Hematopoietic multipotent progenitor cell treated with erythropoietin and hydrocortisone succinate and interleukin-3 and kit ligand, for 4 days (in vitro differentiated cells): ENCODE measurements around the gene ARHGEF17.
"Not testable (repeated sequence)": the region's sequence is repeated elsewhere in the genome, so short reads cannot be mapped to it uniquely, and the experiment has no call there.

Experiments used
- DNase-seq: peaks from one replicate; pipeline ENCODE4 v3.0.0-alpha.2; 2015

Gene ARHGEF17

DNA sequence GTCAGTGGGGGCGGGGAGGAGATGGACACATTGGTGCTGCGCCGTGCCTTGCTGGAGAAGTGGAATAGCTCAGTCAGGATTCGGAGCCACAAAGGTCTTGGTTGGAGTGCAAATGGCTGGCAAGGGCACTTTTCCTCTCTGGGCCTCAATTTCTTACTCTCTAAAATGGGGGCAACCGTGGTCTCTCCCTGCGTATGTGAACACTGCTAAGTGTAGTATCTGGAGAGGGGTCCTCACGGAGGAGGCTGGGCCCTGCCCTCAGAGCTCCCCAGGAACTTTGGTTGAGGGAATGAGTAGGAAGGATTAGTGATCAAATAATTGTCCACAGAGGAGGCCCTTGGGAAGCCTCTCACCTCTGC, 35.4 kb upstream of the ARHGEF17 start:
- DNase-seq: no peak

DNA sequence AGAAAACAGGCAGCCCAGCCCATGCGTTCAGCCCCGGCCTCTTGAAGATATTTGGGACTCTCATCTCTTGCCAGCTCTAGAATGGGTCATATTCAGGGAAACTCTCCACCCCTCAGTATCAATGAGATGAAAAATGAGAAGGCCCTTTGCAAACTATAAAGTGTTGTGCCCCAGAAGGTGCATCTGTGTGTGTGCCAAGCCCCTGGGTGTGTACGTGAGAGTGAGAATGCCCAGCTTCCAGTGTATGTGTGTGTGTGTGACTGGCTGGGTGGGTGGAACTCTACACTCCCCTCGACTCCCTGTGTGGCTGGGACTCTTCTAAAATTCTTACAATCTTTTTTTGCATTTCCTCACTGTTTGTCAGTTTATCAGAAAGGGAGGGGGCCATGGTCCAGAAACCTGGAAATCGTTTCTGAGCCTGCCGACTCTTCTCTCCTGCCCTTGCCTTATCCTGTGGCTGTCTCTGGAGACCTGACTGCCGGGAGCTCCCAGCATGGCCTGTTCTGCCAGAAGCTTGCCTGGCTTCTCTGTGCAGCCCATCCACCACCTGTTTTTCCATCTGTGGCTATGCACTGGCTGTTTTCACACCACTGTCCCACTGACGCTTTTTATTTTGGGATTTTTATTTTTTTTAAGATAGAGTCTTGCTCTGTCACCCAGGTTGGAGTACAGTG, 34.7 kb upstream of the ARHGEF17 start:
- DNase-seq: no peak

DNA sequence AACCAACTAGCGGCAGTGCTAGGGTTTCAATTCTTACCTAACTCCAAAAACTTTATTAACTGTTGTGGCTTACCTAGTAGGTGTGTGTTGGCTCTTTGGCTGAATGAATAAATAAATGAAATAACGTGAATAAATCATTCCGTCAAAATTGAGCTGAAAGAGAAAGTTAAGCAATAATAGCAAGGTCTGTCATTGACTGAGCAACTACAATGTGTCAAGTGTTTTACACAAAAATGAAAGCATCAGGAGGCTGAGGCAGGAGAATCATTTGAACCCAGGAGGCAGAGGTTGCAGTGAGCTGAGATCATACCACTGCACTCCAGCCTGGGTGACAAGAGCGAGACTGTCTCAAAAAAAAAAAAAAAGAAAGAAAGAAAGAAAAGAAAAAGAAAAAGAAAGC, 33.9 kb upstream of the ARHGEF17 start:
- DNase-seq: not testable (repeated sequence)

DNA sequence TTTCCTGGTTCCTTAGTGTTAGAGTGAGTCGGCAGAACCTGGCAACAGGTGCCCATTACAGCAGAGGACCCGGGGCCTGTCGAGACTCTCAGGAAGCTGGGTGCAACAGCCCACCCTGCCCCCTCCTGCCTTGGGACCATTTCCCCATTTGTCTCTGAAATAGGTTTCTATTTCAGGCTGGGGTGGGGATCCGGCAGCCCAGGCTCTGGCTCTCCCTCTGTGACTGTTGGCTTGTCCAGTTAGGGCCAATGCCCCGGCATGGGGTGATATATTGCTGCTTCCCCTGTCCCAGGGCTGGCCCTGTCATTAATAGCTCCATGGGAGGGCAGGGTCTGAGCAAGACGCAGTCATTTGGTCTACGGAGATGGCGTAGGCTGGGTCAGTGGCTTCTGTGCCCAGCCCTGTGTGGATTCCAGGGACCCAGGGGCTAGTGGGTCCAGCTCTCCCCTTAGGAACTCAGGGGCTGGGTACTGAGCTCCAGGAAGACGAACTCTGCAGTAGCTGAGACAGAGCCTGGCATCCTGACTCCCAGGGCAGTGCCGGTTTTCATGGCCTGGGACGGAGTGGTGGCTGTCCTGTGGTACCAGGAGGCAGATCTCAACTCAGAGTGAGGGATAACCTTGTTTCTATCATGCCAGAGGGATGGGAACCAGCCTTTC, 33.2 kb upstream of the ARHGEF17 start:
- no peak for DNase-seq

DNA sequence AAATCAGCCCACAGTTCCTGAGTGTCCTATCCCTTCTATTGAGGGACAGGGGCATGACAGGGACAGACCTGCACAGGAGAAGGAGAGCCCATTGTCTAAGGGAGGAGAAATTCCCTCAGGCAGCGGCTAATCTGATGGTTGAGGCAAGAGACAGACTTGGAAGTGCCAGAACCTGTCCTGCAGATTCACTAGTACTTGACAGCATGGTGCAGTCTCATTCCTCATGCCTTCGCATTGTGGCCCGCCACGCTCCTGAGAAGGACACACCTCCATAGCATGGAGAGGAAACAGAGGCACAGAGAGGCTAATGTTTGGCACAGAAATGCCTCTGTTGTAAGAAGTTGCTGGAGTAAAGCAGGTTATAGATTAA, 32.7 kb upstream of the ARHGEF17 start:
- DNase-seq: no peak

DNA sequence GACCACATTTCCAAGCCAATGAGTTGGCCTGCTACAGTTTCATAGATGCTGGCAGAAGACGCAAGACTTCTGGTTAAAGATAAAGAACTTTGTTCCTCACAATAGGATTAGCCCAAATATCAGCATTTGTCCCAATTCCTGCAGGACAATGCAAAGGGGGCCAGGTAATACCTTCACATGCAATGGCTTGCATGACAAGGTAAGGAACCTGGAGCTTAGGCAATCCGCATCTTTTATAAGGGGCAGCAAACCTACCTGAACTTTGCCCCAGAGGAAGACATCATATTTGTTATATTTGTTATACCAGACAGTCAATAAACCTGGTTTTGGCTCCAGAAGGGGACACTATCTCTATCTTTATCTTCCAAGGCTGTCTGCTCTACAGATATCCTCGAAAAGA, 30.6 kb upstream of the ARHGEF17 start:
- DNase-seq: no peak

DNA sequence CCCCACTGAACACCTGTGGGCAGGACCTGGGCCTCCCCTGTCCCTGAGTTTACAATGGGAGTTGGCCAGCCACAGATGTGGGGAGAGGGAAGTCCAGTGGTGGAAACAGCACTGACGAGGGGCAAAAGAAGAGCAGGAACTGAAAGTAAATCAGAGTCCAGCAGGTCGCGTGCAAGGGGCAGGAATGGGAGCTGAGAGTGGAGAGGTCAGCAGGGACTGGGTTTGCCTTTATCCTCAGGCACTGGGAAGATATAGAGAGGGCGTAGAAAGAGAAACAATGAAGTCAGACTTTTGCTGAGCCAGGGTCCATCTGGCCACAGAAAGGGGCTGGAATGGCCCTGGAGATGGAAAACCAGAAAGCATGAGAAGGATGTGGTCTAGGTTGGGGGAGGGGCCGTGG, 27.4 kb upstream of the ARHGEF17 start:
- no peak for DNase-seq

DNA sequence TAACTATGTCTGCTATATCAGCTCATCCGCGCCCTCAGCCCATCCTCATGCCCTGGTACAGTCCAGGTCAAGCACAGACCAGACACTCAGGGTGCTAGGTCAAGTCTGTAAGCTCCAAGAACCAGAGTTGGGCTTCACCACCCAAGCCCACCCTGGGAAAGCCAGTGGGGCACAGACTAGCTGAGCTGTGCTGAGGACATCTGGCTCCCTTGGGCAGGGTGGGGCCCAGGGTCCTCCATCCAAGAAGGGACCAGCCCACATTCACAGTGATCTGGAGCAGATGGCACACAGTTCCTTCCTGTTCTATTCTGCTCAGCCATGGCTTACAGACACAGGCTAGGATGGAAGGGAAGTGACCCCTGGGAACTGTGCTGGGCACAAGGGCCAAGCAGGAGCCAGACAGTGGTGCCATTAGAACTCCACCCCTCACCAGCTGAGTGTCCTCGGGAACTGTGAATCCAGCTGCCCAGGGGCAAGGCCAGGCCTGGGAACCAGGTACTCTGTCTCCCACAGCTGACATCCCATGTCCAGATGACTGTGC, 26.8 kb upstream of the ARHGEF17 start:
- DNase-seq: peak; percentile 25

DNA sequence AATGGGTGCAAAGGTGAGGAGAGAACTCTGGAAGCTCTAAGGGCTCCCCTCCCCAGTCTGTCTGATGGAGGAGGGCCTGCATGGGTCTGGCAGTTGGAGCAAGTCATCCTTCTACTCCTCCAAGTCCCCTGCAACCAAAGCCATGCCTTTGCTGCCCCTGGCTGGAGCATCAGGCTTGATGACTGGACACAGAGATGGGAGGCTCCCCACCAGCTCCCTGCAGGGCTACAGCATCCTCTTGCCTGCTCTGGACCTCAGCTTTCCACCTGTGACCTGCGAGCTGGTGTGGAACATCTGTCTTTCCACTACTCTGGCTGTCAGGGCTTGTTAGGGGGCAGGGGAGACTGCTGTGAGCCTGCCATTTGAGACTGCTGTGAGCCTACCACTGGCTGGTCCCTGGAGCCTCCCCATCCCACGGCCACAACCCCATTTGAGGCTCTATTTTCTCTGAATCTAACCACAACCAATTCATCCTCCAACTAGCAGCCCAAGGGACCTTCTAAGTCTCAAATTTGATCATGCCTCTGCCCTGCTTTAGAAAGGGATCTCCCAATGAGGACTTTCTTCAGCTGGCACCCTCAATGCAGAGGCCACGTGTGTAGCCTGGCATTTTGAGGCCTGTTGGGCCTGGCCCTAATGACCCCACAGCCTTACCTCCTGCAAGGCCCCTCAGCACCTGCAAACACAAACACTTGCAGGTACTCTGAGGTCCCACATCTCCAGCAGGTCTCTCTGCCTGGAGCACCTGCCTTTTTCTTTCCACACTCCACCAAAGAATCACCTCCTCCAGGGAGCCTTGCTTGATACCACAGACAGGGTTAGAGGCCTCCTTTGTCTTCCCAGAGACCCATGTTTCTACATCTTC, 26.0 kb upstream of the ARHGEF17 start:
- DNase-seq: no peak

DNA sequence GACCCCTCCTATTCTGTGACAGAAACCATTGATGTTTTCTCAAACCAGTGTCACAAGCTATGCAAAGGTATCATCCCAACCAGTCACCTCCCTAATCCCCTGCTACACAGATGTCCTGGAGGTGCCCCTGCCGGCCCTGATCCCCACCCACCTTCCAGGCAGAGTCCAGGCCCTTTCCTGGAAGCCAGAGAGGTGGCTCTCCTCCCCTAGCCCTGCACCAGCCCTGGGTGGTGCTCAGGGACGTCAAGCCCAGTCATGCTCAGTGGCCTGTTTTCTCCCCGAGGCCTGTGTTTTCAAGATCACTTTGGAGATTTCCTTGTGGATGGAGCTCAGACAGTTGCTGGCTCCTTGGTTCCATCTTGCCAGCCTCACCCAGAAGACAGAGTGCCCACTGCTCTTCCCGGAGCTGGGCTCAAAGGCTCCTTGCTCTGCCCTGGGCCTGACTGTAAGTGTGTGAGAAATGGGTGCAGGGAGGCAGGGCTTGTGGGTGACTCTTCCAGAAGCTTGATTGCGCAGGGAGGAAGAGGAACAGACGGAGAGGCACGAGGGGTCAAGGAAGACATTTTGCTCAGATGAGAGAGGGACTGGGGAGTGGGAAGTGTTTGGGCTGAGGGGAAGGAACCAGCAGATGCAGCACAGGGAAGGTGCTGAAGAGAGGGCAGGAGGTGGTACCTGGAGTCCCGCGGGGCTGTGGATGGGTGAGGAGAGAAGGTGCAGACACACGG, 24.6 kb upstream of the ARHGEF17 start:
- no peak for DNase-seq

DNA sequence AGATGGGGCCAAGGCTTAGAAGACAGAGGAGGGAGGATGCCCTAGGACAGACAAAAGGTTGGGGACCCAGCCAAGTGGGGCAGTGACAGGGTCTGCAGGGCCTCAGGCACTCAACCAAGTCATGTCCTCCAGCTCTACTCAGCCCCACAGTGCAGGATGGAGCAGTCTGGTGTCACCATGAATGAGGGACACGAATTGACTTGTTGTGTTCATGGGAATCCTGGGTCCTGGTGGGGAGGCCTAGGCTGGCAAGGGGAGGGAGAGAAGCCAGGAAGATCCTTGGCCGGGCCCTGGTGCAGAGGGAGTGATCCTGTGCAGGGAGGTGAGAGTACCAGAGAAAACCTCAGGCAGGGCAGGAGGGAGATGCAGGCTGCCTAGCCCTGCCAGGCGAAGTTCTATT, 24.0 kb upstream of the ARHGEF17 start:
- DNase-seq: no peak

DNA sequence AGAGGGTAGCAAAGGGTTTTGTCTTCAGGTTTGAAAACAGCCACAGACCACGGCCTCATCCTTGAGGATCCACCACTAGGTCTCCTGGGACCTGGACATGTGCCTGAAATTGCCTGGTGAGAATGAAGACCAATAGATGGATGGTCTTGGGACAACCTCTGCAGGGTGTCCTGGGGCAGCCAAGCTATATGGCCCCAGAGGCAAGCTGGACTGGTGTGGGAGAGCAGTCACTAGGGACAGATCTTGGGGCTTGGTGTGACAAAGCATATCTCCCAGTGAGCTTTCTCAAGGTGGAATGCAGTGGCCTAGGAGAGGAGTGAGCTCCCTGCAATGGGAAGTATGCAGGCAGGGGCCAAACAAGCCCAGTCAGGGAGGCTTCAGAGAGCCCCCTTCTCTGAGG, 22.4 kb upstream of the ARHGEF17 start:
- DNase-seq: no peak

DNA sequence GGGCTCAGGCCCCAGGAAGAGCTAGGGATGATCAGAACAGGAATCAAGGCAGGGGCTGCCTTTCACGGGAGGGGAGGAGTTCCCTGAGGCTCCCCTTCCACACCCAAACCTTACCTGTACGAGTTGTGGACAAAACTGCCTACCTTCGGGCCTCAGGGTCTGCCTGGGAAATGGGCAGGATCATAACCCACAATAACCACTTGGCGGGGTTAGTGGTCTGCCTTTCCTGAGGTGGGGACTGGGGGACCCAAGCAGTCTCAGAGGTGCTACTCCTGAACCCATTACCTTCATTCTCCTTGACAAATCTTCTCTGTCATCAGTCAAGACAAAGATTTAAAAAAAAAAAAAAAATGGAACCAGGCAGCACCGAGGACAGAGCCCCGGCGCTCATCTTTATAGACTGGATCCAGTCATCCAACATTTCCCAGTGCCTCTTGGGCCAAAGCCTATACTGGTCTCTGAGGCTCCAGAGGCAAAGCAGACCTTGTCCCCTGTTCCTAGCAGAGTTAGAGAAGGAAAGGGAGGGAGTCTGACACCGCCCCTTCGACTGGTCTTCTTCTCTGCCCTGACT, 21.8 kb upstream of the ARHGEF17 start:
- no peak for DNase-seq

DNA sequence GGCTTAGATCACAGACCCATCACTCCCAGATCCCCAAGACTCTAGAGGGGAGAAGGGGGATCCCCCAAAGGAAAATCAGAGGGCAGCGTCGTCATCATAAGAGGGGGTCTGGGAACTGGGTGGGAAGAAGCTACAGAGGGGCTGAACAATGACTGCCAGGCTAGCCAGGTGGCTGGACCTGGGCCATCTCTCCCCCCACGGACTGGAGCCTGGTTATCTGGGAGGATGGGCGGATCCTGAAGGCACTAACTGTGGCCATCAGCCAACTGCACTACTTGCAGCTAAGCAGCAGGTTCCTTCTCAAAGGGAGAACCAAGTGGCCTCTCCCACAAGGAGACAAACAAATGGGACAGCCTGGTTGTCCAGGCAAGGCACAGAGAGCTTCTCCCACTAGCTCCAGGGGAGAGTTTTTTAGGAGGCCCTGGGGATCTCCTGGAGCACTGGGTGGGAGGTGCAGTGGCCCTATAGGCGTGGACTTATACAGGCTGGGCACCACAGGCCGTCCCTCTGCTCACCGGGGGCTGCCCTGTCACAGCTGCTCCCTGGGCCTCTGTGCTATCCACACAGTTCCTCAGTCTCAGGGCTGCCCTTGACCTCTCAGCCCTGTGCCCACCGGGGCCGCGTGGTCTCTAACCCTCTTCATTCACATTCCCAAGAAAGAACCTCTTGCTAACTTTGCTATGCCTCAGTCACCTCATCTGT, 20.5 kb upstream of the ARHGEF17 start:
- DNase-seq: peak; percentile 49

DNA sequence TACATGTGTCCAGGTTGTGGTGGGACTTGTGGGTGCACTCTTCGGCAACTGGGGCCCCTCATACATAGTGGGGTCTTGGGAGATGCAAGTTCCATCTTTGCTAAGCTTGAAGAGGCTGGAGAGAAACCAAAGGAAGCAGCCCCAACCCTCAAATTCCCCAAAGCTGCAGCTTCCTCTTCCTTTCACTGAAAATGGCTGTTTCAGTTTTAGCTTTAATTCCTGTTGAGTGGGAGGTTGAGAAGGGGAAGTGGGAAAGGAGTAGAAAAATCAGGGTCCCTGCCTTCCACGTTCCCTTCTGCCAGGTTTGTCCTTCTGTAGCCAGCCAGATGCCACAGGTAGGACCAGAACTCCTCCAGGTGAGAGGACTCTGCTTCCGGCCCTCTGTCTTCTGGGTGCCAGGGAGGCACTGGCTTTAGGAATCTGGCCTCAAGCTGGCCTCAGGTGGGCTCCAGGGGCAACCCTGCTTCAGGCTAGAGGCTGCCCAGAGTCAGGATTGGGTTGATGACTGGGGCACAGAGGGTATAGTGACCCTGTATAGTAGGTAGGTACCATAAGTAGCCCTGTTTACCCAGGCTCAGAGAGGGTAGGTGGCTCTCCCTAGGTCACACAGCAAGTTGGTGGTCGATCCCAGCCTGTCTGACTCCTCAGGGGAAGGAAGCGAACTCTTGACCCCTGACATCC, 19.7 kb upstream of the ARHGEF17 start:
- peak; percentile 51 for DNase-seq

DNA sequence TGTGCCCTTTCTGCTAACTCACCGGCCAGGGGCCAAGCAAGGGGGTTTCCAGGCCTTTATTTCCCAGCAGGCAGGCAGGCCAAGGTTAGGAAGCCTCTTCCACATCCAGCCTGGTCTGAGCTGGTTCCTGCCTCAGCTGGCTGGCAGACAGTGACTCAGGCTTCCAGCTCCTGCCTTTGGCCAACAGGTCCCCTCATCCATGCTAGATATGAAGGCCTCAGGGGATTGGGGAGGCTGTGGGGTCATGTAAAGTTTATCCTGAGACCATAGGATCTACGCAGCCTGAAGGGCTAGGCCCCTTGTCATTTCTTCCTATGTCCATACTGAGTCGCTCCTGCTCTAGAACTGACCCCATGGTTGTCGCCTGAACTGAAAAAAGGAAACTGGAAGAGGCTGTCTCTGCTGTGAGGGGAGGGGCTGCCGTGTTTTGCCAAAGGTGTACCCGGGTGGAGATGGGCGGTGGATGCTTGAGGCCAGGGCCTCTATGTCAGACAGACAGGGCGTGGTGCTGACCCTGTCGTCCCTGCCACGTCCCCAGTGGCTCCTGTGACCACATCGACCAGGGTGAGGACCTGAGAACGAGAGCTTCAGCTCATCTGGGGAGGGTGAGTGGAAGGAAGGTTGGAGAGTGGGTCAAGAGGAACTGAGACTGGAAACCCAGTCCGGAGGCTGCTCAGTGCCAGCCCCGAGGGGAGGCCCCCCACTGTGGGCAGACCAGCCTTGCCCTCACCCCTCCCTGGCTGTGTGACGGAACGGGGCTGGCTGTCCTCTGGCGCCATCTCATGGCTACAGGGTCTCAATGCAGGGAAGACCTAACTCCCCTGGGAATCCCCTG, 19.0 kb upstream of the ARHGEF17 start:
- DNase-seq: peak; percentile 77

DNA sequence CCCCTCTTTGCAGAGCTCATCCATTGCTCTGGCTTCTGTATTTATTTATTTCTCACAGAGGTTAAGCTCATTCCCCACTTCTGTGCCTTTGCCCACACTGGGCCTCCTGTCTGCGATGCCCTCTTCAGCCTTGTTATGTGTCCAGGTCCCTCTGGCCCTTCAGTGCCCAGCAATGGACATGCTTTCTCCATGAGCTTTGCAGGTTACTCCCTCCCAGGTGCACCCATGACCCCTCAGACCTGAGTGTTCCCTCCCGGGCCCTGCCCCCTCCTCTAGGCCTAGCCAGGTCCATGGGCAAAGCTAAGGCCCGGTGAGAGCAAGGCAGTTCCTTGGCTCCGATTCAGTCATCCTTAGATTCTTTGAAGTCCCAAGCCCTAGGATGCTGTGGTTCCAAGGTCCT, 17.5 kb upstream of the ARHGEF17 start:
- no peak for DNase-seq

DNA sequence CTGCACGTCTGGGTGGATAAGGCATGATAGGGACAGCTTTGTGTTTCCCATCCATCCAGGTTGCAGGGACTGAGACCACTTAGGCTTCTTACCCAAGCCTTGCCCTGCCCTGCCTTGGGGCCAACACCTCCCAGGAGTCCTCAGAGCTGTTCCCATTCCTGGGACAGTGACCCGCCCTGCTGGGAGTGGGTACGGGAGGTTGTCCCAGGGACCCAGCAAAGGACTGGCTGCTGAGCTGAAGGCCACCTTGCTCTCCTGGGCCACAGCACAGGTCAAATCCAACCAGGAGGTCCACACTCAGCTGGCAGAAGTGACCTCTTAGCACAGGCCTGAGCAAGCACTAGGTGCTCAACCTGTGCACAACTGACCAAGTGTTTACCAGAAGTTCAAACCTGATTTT, 16.9 kb upstream of the ARHGEF17 start:
- DNase-seq: no peak

DNA sequence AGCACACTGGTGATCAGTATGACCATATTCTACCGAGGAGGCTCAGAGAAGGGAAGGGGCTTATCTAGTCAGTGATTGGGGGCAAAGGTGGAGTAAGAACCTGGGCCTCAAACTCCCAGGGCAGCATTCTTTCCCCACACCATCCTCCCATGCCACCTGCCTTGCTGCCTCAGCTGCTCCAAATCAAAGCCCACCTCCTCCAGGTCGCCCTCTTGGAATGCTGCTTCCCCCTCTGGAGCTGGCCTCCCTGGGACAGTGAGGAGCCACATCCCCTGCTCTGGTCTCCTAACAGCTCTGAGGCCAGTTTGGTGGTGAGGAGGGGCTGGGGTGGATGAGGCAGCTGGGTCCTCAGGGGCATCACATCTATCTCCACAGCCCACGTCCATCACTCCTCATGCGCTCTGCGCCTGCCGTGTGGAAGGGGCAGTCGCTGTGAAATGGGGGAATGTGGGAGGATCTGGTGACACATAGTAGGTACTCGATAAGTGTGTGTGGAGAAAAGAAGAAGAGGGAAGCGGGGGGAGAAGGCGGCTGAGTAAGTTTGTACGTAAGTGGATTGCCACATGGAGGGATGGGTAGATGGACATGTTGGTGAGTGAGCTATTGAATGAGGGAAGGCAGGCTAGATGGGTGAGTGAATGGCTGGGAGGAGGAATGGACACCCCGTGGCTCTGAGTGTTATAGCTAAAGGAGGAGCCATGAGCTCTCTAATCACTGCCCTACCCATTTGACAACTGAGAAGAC, 16.1 kb upstream of the ARHGEF17 start:
- no peak for DNase-seq

DNA sequence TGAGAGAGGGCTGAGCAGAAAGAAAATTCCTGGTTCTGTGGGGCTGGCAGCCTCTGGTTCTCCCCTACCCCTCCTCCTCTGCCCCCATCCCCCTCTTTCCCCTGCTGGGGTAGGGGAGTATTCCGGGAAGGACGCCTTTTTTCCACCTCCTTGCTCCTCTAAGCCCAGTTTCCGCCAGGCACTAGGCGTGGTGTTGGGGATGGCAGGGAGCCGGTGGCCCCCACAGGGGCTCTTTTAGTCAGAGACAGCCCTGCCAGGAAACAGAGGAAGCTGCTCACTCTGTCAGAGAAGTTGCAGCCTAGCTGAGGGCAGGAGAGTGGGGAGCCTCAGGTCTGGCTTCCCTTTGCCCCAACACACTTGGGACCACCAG, 15.6 kb upstream of the ARHGEF17 start:
- DNase-seq: no peak
